HG03135 (cell line): ENCODE results near the gene CBFA2T3.

Experiments used
- ATAC-seq: cut with Tn5 transposase; IDR thresholded peaks from one replicate; pipeline ENCODE4 v1.9.1; 2021; ENCODE audit warnings: mild to moderate bottlenecking, moderate library complexity; ENCODE audit not compliant: unreplicated experiment

The CBFA2T3 gene

GRCh38 chr16:88826070-88826840 is 150.8 kb downstream of the CBFA2T3 start:
- ATAC-seq: no peak

DNA sequence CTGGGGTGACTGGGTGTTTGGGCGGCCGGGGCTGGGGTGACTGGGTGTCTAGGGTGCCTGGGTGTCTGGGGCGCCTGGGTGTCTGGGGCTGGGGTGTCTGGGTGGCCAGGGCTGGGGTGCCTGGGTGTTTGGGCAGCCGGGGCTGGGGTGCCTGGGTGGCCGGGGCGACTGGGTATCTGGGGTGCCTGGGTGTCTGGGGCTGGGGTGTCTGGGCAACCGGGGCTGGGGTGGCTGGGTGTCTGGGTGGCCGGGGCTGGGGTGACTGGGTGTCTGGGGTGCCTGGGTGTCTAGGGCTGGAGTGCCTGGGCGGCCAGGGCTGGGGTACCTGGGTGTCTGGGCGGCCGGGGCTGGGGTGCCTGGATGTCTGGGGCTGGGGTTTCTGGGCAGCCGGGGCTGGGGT is 151.9 kb downstream of the CBFA2T3 start:
- ATAC-seq: no peak
